GM19240 (cell line): ENCODE results near the gene SRM.
"Not testable (repeated sequence)": the region's sequence is repeated elsewhere in the genome, so short reads cannot be mapped to it uniquely, and the experiment has no call there.

Experiments
- DNase-seq: peaks from one replicate; pipeline ENCODE4 v3.0.0; 2011; ENCODE audit warnings: low spot score; ENCODE audit not compliant: insufficient read length

Gene SRM

GRCh38 chr1:11023201-11023600 lies 36.6 kb downstream of the SRM start:
- no peak for DNase-seq

DNA sequence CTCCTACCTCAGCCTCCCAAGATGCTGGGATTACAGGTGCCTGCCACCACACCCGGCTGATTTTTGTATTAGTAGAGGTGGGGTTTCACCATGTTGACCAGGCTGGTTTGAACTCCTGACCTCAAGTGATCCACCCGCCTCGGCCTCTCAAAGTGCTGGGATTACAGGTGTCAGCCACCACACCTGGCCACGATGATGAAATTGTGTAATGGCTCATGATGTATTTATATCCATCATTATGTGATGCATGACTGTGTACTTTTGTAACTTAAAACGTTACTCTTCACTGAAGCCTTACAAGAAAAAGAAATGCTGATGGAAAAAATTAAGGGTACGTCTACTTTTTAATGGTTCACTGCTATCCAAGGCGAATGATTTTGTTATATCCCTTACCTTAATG lies 39.8 kb downstream of the SRM start:
- no peak for DNase-seq

GRCh38 chr1:11019358-11019757 lies 40.5 kb downstream of the SRM start:
- not testable (repeated sequence) for DNase-seq

DNA sequence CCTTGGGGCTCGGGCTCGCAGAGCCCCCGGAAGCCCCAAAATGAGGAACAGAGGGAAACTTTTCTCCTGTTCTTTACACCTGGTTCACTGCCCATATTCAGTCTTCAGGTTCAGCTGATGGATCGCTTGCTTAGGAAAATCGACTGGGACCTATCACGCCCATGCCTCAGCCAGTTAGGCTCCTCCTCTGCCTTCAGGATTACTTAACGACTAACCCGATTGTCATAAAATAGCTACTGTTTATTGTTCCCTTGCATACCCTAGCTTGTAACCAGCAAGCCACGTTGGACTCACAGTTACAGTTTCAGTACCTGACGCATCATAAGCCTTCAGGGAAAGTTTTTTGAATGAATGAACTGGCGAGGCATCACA lies 46.7 kb downstream of the SRM start:
- DNase-seq: no peak

DNA sequence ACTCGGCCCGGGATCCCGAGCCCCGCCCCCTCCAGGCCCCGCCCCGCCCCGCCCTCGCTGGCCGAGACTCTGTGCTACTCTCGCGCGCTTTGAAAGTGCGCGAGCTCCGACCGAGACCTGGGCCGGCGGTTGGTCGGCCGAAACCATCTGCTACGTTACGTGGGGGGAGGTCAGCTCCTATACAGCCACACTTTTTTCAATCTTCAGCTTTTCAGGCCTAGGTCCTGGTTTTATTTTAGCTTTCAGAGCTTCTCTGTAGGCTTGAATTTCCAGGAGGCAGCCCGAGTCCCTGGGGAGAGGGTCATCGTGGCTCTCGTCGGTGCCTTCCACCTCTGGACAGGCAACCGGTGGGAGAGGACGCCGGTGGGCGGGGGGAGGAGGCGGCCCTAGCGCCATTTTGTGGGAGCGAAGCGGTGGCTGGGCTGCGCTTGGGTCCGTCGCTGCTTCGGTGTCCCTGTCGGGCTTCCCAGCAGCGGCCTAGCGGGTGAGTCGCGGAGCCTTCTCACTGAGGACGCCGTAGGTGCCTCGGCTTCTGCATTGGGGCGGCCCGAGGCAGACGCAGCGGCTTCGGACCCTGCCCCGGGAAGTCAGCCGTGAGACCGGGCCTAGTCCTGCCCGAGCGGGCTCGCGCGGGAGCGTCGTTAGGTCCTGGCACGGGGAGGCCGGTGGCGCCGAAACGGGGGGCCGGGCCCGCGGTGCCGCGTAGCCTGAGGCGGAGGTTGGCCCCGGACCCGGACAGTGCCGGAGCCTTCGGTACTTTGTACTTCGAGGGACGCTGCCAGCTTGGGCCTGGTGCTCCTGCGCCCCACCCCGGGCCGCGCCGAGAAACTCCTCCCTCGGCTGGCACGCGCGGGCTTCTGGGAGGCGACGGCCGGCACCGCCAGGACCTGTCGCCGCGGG lies 47.3 kb downstream of the SRM start, which contains the start of gene TARDBP:
Gene TARDBP (plus strand): TSS at position 395 of the 900 bp plus-strand sequence. CDS start 1,074 bp downstream, outside the sequence.
- DNase-seq: peak; percentile 86
